ENCODE results near the gene MCTP1.

- TF ChIP-seq BACH2 (CRISPR knock-in tag; IDR thresholded peaks at IDR 0.05; ENCODE audit: borderline replicate concordance) (no peak), RARB (CRISPR knock-in tag; IDR thresholded peaks at IDR 0.05) (no peak), TOX (CRISPR knock-in tag; IDR thresholded peaks at IDR 0.05; ENCODE audit: borderline replicate concordance) (no peak), PATZ1 (CRISPR knock-in tag; IDR thresholded peaks at IDR 0.05; ENCODE audit: borderline replicate concordance) (no peak), ARNTL (CRISPR knock-in tag; IDR thresholded peaks at IDR 0.05; ENCODE audit: borderline replicate concordance, low read depth) (no peak), ZFP30 (CRISPR knock-in tag; IDR thresholded peaks at IDR 0.05) (no peak), GLIS3 (CRISPR knock-in tag; IDR thresholded peaks at IDR 0.05) (no peak), ZFP3 (CRISPR knock-in tag; IDR thresholded peaks at IDR 0.05) (no peak), CREB5 (CRISPR knock-in tag; IDR thresholded peaks at IDR 0.05; ENCODE audit: low read depth) (no peak), ESRRG (CRISPR knock-in tag; IDR thresholded peaks at IDR 0.05) (no peak), TCF4 (CRISPR knock-in tag; IDR thresholded peaks at IDR 0.05; ENCODE audit: borderline replicate concordance) (no peak), ISL1 (CRISPR knock-in tag; IDR thresholded peaks at IDR 0.05) (no peak)
- TF ChIP-seq, protein P1, sequence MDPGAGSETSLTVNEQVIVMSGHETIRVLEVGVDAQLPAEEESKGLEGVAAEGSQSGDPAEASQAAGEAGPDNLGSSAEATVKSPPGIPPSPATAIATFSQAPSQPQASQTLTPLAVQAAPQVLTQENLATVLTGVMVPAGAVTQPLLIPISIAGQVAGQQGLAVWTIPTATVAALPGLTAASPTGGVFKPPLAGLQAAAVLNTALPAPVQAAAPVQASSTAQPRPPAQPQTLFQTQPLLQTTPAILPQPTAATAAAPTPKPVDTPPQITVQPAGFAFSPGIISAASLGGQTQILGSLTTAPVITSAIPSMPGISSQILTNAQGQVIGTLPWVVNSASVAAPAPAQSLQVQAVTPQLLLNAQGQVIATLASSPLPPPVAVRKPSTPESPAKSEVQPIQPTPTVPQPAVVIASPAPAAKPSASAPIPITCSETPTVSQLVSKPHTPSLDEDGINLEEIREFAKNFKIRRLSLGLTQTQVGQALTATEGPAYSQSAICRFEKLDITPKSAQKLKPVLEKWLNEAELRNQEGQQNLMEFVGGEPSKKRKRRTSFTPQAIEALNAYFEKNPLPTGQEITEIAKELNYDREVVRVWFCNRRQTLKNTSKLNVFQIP (CRISPR knock-in tag; IDR thresholded peaks at IDR 0.05; ENCODE audit: borderline replicate concordance, low read depth): no peak
Observed at GRCh38 chr5:94749042-94749441, 535.9 kb downstream of the MCTP1 start.

All from SK-N-SH treated with all-trans-retinoic acid at 6 μM for 48 hours (cell line).